ENCODE measurements around the gene FOCAD.

FOCAD gene

DNA sequence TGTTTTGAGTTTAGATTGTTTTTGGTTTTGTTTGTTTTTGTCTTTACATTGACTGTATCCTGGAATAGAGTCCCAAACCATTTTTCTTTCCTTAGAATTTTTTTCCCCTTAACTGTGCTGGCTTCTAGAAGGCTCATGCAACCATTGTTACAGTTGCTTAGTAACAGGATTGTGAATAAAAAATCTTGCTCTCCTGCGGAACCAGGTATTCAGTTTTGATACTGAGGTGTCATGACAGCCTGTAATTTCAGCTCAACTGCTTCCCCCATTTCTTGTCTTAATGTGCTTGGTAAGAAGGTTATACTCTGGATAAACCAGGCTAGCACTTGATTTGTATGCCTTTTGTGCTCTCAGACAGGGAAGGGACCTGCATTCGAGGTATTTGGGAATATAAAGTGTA is 42.1 kb downstream of the FOCAD start:
- TF ChIP-seq CTCF (IDR thresholded peaks at IDR 0.05; ENCODE audit: low read depth, low read length, missing control alignments): no peak
- DNase-seq (ENCODE audit: extremely low read depth, low read depth): no peak
- H3K4me3 ChIP-seq (replicated peaks; ENCODE audit: low read depth, low read length): no peak overlapping the region

- no peak for DNase-seq (ENCODE audit: extremely low read depth, low read depth)
- H3K4me3 ChIP-seq (replicated peaks; ENCODE audit: low read depth, low read length): no peak overlapping the region
- no peak for TF ChIP-seq CTCF (IDR thresholded peaks at IDR 0.05; ENCODE audit: low read depth, low read length, missing control alignments)
These were observed 44.6 kb downstream of the FOCAD start for GRCh38 chr9:20728493-20729220.

GRCh38 chr9:20729523-20729922 is 45.5 kb downstream of the FOCAD start:
- DNase-seq (ENCODE audit: extremely low read depth, low read depth): no peak
- no peak overlapping the region for H3K4me3 ChIP-seq (replicated peaks; ENCODE audit: low read depth, low read length)
- no peak for TF ChIP-seq CTCF (IDR thresholded peaks at IDR 0.05; ENCODE audit: low read depth, low read length, missing control alignments)

DNA sequence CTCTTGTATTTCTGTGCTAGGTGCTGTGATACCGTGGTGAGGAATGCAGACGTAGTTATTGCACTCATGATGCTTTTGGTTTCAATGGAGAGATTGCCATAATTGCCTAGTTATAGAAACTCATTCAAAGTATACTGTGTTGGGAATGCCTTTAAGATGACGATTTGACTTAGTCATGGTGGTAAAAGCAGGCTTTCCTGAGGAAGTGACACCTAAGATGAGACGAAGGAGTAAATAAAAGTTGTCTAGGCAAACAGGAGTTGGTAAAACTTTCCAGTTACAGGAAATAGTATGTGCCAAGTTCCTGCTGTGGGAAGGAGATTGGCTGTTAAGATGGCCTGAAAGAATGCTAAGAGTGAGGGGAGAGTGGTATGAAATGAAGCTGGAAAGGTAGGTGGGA is 48.1 kb downstream of the FOCAD start:
- no peak overlapping the region for H3K4me3 ChIP-seq (replicated peaks; ENCODE audit: low read depth, low read length)
- peak; percentile 31 for DNase-seq (ENCODE audit: extremely low read depth, low read depth)
- TF ChIP-seq CTCF (IDR thresholded peaks at IDR 0.05; ENCODE audit: low read depth, low read length, missing control alignments): no peak

DNA sequence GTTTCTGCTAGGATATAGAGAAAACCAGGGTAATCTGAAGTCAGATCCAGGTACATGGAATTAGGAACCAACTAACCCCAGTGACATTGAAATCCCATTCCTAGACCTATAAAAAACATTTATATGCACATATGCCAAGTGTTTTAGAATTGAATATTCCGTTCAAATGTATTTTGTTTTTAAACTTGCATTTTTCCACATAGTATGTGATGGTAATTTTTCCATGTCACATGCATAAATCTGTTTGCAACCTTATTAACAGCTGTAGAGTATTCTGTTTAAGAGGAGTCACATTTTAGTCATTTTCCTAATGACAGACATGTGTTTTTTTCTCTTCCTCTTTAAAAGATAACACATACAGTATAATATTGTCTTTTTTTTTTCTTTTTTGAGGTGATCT is 50.2 kb downstream of the FOCAD start:
- DNase-seq (ENCODE audit: extremely low read depth, low read depth): no peak
- no peak for TF ChIP-seq CTCF (IDR thresholded peaks at IDR 0.05; ENCODE audit: low read depth, low read length, missing control alignments)
- H3K4me3 ChIP-seq (replicated peaks; ENCODE audit: low read depth, low read length): no peak overlapping the region

DNA sequence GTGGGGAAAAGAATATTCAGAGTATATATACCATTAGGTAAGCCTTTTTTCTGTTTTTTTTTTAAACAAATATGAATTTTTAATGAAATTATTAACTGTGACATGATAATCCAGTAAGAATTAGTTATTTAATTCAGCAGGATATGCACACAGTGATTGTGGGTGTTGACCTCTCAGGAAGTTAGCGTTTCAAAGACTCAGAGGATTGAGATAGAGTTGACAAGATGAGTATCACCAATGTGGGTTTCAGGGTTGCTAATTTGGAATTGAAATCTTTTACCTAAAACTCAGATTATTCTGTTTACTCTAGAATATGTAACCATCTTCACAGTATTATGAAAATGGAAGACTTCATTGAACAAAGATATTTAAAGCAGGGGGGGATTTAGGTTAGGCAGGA is 56.2 kb downstream of the FOCAD start:
- no peak for TF ChIP-seq CTCF (IDR thresholded peaks at IDR 0.05; ENCODE audit: low read depth, low read length, missing control alignments)
- no peak overlapping the region for H3K4me3 ChIP-seq (replicated peaks; ENCODE audit: low read depth, low read length)
- DNase-seq (ENCODE audit: extremely low read depth, low read depth): no peak

All from HFF-Myc (cell line).